ENCODE results near the gene CRYBA4.

DNA sequence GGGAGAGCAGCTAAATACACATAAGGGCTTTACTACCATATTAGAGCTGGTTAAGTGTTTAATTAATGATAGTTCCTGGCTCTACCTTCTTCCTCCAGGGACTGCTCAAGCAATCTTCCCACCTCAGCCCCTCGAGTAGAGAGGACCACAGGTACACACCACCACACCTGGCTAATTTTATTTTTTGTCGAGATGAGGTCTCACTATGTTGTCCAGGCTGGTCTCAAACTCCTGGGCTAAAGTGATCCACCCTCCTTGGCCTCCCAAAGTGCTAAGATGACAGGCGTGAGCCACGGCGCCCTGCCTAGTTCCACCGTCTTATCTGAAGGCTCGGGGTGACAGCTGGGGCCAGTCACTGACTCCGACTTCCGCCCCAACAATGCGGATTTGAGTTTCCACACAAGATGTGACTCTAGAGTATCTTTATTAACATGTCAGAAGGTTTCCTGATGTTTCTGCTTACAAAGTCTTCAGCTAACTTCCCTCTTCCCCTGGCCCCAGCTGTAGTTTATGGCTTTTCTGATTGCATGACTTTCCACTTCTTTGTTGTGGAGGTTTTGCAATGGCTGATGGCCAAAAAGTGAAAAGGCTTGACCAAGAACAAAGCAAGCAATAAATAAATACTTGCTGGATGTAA is 48.6 kb upstream of the CRYBA4 start:
- TF ChIP-seq, protein P1, sequence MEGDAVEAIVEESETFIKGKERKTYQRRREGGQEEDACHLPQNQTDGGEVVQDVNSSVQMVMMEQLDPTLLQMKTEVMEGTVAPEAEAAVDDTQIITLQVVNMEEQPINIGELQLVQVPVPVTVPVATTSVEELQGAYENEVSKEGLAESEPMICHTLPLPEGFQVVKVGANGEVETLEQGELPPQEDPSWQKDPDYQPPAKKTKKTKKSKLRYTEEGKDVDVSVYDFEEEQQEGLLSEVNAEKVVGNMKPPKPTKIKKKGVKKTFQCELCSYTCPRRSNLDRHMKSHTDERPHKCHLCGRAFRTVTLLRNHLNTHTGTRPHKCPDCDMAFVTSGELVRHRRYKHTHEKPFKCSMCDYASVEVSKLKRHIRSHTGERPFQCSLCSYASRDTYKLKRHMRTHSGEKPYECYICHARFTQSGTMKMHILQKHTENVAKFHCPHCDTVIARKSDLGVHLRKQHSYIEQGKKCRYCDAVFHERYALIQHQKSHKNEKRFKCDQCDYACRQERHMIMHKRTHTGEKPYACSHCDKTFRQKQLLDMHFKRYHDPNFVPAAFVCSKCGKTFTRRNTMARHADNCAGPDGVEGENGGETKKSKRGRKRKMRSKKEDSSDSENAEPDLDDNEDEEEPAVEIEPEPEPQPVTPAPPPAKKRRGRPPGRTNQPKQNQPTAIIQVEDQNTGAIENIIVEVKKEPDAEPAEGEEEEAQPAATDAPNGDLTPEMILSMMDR (IDR thresholded peaks at IDR 0.05; ENCODE audit: borderline replicate concordance, extremely low read depth, low read length, poor library complexity, severe bottlenecking): no peak
- no peak for TF ChIP-seq EZH2 (IDR thresholded peaks at IDR 0.05; ENCODE audit: borderline replicate concordance, low read depth, low read length, severe bottlenecking)

Data from DND-41 (cell line).